Kidney tubule cell (primary cell): ENCODE measurements around the gene MGAT2.
"Not testable (repeated sequence)": the region's sequence is repeated elsewhere in the genome, so short reads cannot be mapped to it uniquely, and the experiment has no call there.

Experiments used
- DNase-seq: peaks from one replicate; pipeline ENCODE4 v3.0.0-alpha.2; 2018; ENCODE audit warnings: low spot score

The MGAT2 gene

GRCh38 chr14:49657500-49657899 is 36.9 kb downstream of the MGAT2 start:
- DNase-seq, result not testable (repeated sequence)

- peak; percentile 23 for DNase-seq
Measured at GRCh38 chr14:49659526-49660455, 39.2 kb downstream of the MGAT2 start.

GRCh38 chr14:49670475-49670874 is 49.9 kb downstream of the MGAT2 start:
- no peak for DNase-seq
